ENCODE measurements around the gene TPST2.

- TF ChIP-seq LEF1 (IDR thresholded peaks at IDR 0.05; ENCODE audit: borderline replicate concordance) (no peak), L3MBTL2 (conservative IDR thresholded peaks at IDR 0.05) (no peak), BHLHE40 (IDR thresholded peaks at IDR 0.05; ENCODE audit: borderline replicate concordance) (no peak), TARDBP (IDR thresholded peaks at IDR 0.05) (no peak), SUZ12 (IDR thresholded peaks at IDR 0.05) (no peak), ELF4 (IDR thresholded peaks at IDR 0.05) (no peak), SP1 (IDR thresholded peaks at IDR 0.05) (no peak), NFRKB (IDR thresholded peaks at IDR 0.05) (no peak)
Measured at GRCh38 chr22:26585104-26585790, 4.7 kb downstream of the TPST2 start.
